Measurements from ENCODE around the gene SSC4D. TPM values are rescaled to one million over a fixed set of nuclear protein-coding genes. Genes with fewer than 3 reads are reported as not detected.

The SSC4D gene
- total and polyA plus RNA-seq, 2 of the 8 experiments (the other 6 are each of a cell fraction or from before 2014, with no cell fraction given): 11.8 to 27.5 TPM

- no peak overlapping the region for H2AK5ac ChIP-seq (ENCODE audit: low read depth, low read length)
- H4K91ac ChIP-seq (replicated peaks; ENCODE audit: insufficient read length, low read length): no peak overlapping the region
- ChIA-PET CTCF (ENCODE audit: partially characterized antibody) (interaction anchor here (0.6 to 1.4 kb wide), 3 partner anchors 12 to 144 kb away, joined by 3 to 4 read pairs (median 3); no protein-coding TSS in a partner anchor), POLR2A (ENCODE audit: partially characterized antibody) (interaction anchor here (0.9 to 1.5 kb wide), 2 partner anchors 32 to 35 kb away, joined by 4 to 5 read pairs; no protein-coding TSS in a partner anchor)
- no peaks in the 10 kb centered on the region for H3K9me3 ChIP-seq (ENCODE audit: insufficient read depth in 2 of 2, low read depth in 1 of 2, low read length in 1 of 2)
- FAIRE-seq (no peak), DNase-seq (ENCODE audit: low read depth in 1 of 2, low spot score in 2 of 2) (no peak)
- H3K4ac ChIP-seq (replicated peaks; ENCODE audit: insufficient read length, low read depth, low read length): no peak overlapping the region
- no peak overlapping the region for H2BK5ac ChIP-seq (ENCODE audit: low read depth, low read length)
- no peaks in the 10 kb centered on the region for H3K23me2 ChIP-seq (ENCODE audit: low read depth, low read length)
- no peaks in the 10 kb centered on the region for H3K79me2 ChIP-seq (ENCODE audit: control insufficient read depth in 1 of 2, insufficient read depth in 2 of 2, low read length in 2 of 2)
- no peak overlapping the region for H2BK15ac ChIP-seq (ENCODE audit: low read length)
- H3K36me3 ChIP-seq (ENCODE audit: control insufficient read depth in 2 of 4, insufficient read depth in 4 of 4, low read length in 3 of 4): no peaks in the 10 kb centered on the region
- no peak overlapping the region for H4K8ac ChIP-seq (ENCODE audit: extremely low read depth, insufficient read depth, low read length)
- no peak overlapping the region for H3K23ac ChIP-seq (ENCODE audit: insufficient read length)
- H3K14ac ChIP-seq (ENCODE audit: insufficient read length): no peak overlapping the region
- no peak overlapping the region for H2BK120ac ChIP-seq (replicated peaks; ENCODE audit: low read depth, low read length)
- no peak overlapping the region for H3K18ac ChIP-seq (ENCODE audit: extremely low read depth, low read length)
- no peak overlapping the region for H3K4me3 ChIP-seq (ENCODE audit: extremely low read depth in 1 of 4, insufficient read depth in 2 of 4, low read depth in 3 of 4, low read length in 4 of 4)
- H4K5ac ChIP-seq (ENCODE audit: insufficient read length, low read depth, low read length): no peak overlapping the region
- H2BK20ac ChIP-seq (ENCODE audit: low read length): no peak overlapping the region
- 85% methylated on average over 11 of the region's 11 CpGs; no CpG with 5 or more reads in 1 of the 2 experiments for WGBS, 2 experiments (ENCODE audit: extremely low coverage in 1 of 2, insufficient coverage in 1 of 2, insufficient read length in 1 of 2, insufficient replicate concordance in 2 of 2, low coverage in 1 of 2, low lambda C conversion rate in 2 of 2, missing lambda C conversion rate in 1 of 2)
- H3K27ac ChIP-seq (ENCODE audit: low read depth, low read length): no peak overlapping the region
- H3K4me2 ChIP-seq (ENCODE audit: insufficient read depth in 1 of 2, low read depth in 2 of 2, low read length in 2 of 2): no peak overlapping the region
- no peak overlapping the region for H2BK12ac ChIP-seq (ENCODE audit: low read depth, low read length)
- no peak overlapping the region for H3K9ac ChIP-seq (replicated peaks in 1 of 4; ENCODE audit: extremely low read depth in 1 of 4, low read depth in 3 of 4, low read length in 3 of 4)
- no peaks in the 10 kb centered on the region for H4K20me1 ChIP-seq (replicated peaks in 1 of 2; ENCODE audit: control insufficient read depth in 1 of 2, insufficient read depth in 2 of 2, low read length in 2 of 2)
- peaks cover 0 to 2% (median 0%) of the 10 kb centered on the region in 4 experiments; a peak in 2 of 7 replicates for H3K4me1 ChIP-seq (replicated peaks in 1 of 4; ENCODE audit: control insufficient read depth in 3 of 4, insufficient read depth in 4 of 4, low read length in 3 of 4)
- H3K79me1 ChIP-seq (ENCODE audit: low read depth, low read length): no peaks in the 10 kb centered on the region
- H3K56ac ChIP-seq (replicated peaks; ENCODE audit: insufficient read length, low read depth, low read length): no peak overlapping the region
- no peak overlapping the region for H2AFZ ChIP-seq (ENCODE audit: low read length)
- no peaks in the 10 kb centered on the region for H3K27me3 ChIP-seq (replicated peaks in 1 of 4; ENCODE audit: control insufficient read depth in 3 of 4, extremely low read depth in 1 of 4, insufficient read depth in 3 of 4, low read length in 3 of 4)
- TF ChIP-seq, protein P1, sequence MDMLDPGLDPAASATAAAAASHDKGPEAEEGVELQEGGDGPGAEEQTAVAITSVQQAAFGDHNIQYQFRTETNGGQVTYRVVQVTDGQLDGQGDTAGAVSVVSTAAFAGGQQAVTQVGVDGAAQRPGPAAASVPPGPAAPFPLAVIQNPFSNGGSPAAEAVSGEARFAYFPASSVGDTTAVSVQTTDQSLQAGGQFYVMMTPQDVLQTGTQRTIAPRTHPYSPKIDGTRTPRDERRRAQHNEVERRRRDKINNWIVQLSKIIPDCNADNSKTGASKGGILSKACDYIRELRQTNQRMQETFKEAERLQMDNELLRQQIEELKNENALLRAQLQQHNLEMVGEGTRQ (IDR thresholded peaks at IDR 0.05; ENCODE audit: low read length): no peak
- no peak for TF ChIP-seq PHF8 (conservative IDR thresholded peaks at IDR 0.05; ENCODE audit: low read depth, low read length)
- no peak for TF ChIP-seq BACH1 (IDR thresholded peaks at IDR 0.05; ENCODE audit: low read length)
- TF ChIP-seq NANOG (IDR thresholded peaks at IDR 0.05; ENCODE audit: insufficient read depth, low read depth, low read length, poor library complexity, severe bottlenecking): no peak
- TF ChIP-seq RXRA (IDR thresholded peaks at IDR 0.05; ENCODE audit: insufficient read depth, low read depth, low read length): no peak
- no peak for TF ChIP-seq SP4 (IDR thresholded peaks at IDR 0.05; ENCODE audit: low read length)
- no peak for TF ChIP-seq JUND (IDR thresholded peaks at IDR 0.05; ENCODE audit: low read length)
- TF ChIP-seq MAFK (IDR thresholded peaks at IDR 0.05; ENCODE audit: low read depth, low read length): no peak
- TF ChIP-seq SUZ12 (IDR thresholded peaks at IDR 0.05; ENCODE audit: low read length): no peak
- no peak for TF ChIP-seq TAF1 (IDR thresholded peaks at IDR 0.05; ENCODE audit: low read depth, low read length)
- no peak for TF ChIP-seq SP2 (IDR thresholded peaks at IDR 0.05; ENCODE audit: low read length)
- no peak for TF ChIP-seq CREB1 (IDR thresholded peaks at IDR 0.05)
- TF ChIP-seq ATF3 (IDR thresholded peaks at IDR 0.05; ENCODE audit: insufficient read depth, low read depth, low read length): no peak
Measured at GRCh38 chr7:76386691-76387260, 22.7 kb downstream of the SSC4D start.
